K562 (cell line): ENCODE results near the gene ELP5. TPM values are rescaled to one million over a fixed set of nuclear protein-coding genes. Genes with fewer than 3 reads are reported as not detected.
A peak's percentile ranks its signal among the peaks of the same experiment; 100 is the strongest.

Experiments
- ATAC-seq: fragments of 200-7000 bp; cut with Tn5 transposase; 3 replicates; pipeline ENCODE4 v1.9.1; 2020; ENCODE audit warnings: moderate library complexity
- BruUV-seq: library from RNA; stranded (reverse); fragments of 400-500 nt; replicated peaks from 2 replicates; lab custom pipeline; 2021; lab: Mats Ljungman, UMichigan
- CTCF ChIA-PET: fragments of 300-600 bp; formaldehyde crosslinking; extraction: SDS; loops from one replicate; lab custom pipeline; 2021; ENCODE audit warnings: low intra/inter-chr PET ratio; lab: Yijun Ruan, JAX
- POLR2A ChIA-PET: fragments of 300-600, 350-650 bp; sonication (Branson Sonifier 250); formaldehyde crosslinking; extraction: SDS; loops from one replicate; lab custom pipeline; 2021; ENCODE audit warnings: antibody characterized with exemption, inconsistent platforms; lab: Yijun Ruan, JAX
- DNase-seq, 4 experiments: peaks; one replicate each; pipeline versions ENCODE4 v3.0.0 to v3.0.0-alpha.2; 2011 to 2018; ENCODE audit warnings: low spot score in 3 of 4, mixed read lengths in 3 of 4; ENCODE audit errors: extremely low read depth in 1 of 4
- FAIRE-seq: peaks from 2 replicates; lab custom pipeline; 2011; peaks lifted over from hg19 to GRCh38; lab: Jason Lieb, UNC
- H2AFZ ChIP-seq: 2 replicates; pipeline ENCODE4 v1.6.0; 2011; ENCODE audit warnings: low read depth, low read length, control low read depth, inconsistent platforms
- H3K27ac ChIP-seq: fragments of 200-600 bp; 3 replicates; pipeline ENCODE4 v1.8.0; 2011; ENCODE audit warnings: low read depth, mild to moderate bottlenecking, control low read depth, inconsistent platforms, low read length, moderate library complexity, mixed read lengths; ENCODE audit errors: extremely low read depth
- H3K27me3 ChIP-seq, 2 experiments: fragments of 300-600 bp in 1 of 2; 2 replicates in 1 of 2; 3 replicates in 1 of 2; pipeline versions ENCODE4 v1.6.0 to v1.8.0; 2011; ENCODE audit warnings: inconsistent platforms in 2 of 2, low read length in 2 of 2, mild to moderate bottlenecking in 1 of 2, mixed read lengths in 1 of 2, moderate library complexity in 1 of 2; ENCODE audit not compliant: control insufficient read depth in 2 of 2, insufficient read depth in 2 of 2
- H3K36me3 ChIP-seq: fragments of 300-600 bp; 3 replicates; pipeline ENCODE4 v1.8.0; 2011; ENCODE audit warnings: mild to moderate bottlenecking, low read length, inconsistent platforms; ENCODE audit not compliant: control insufficient read depth, insufficient read depth
- H3K4me1 ChIP-seq, 2 experiments: fragments of 200-600 bp in 1 of 2; replicated peaks in 1 of 2; 2 replicates in 1 of 2; 3 replicates in 1 of 2; pipeline versions ENCODE4 v1.5.1 to v1.8.0; 2011; ENCODE audit warnings: inconsistent platforms in 2 of 2, low read length in 2 of 2, mild to moderate bottlenecking in 1 of 2, mixed read lengths in 1 of 2, moderate library complexity in 1 of 2; ENCODE audit not compliant: control insufficient read depth in 2 of 2, insufficient read depth in 2 of 2
- H3K4me2 ChIP-seq: 2 replicates; pipeline ENCODE4 v1.6.1; 2011; ENCODE audit warnings: low read length, control low read depth, inconsistent platforms, mixed read lengths; ENCODE audit not compliant: insufficient read depth
- H3K4me3 ChIP-seq: fragments of 200-600 bp; sonication (generic), shearing (Covaris generic); 2 replicates; pipeline ENCODE4 v1.5.1; 2016; ENCODE audit warnings: control low read depth, inconsistent platforms
- H3K79me2 ChIP-seq: fragments of 200-600 bp; 3 replicates; pipeline ENCODE4 v1.8.0; 2011; ENCODE audit warnings: low read length, inconsistent platforms; ENCODE audit not compliant: control insufficient read depth, insufficient read depth
- H3K9ac ChIP-seq, 2 experiments: 2 replicates each; pipeline versions ENCODE4 v1.6.0 to v1.6.1; 2011; ENCODE audit warnings: low read depth in 2 of 2, low read length in 2 of 2, control low read depth in 1 of 2, inconsistent platforms in 1 of 2, mild to moderate bottlenecking in 1 of 2, mixed read lengths in 1 of 2; ENCODE audit not compliant: insufficient read depth in 1 of 2
- H3K9me1 ChIP-seq: one replicate; pipeline ENCODE4 v1.6.0; 2011; ENCODE audit warnings: inconsistent platforms, mild to moderate bottlenecking, low read length, moderate library complexity; ENCODE audit not compliant: control insufficient read depth, insufficient read depth
- H3K9me3 ChIP-seq: replicated peaks from 2 replicates; pipeline ENCODE4 v1.5.1; 2011; ENCODE audit warnings: low read depth, low read length, inconsistent platforms; ENCODE audit not compliant: control insufficient read depth, insufficient read depth
- H4K20me1 ChIP-seq: replicated peaks from 2 replicates; pipeline ENCODE4 v1.6.1; 2011; ENCODE audit warnings: low read length, inconsistent platforms, mixed read lengths; ENCODE audit not compliant: control insufficient read depth, insufficient read depth
- E2F4 ChIP-seq: sonication (generic); formaldehyde crosslinking; IDR thresholded peaks from 2 replicates; pipeline ENCODE4 v1.8.0; 2022; ENCODE audit warnings: mild to moderate bottlenecking, low read depth, missing genetic modification reagents
- ETS1 ChIP-seq: conservative IDR thresholded peaks from 2 replicates; pipeline ENCODE4 v1.6.1; 2011; ENCODE audit warnings: low read depth, mild to moderate bottlenecking, low read length; ENCODE audit not compliant: control insufficient read depth
- FOXA1 ChIP-seq: fragments of 450-650 bp; IDR thresholded peaks from 2 replicates; pipeline ENCODE4 v1.6.1; 2016; ENCODE audit warnings: mild to moderate bottlenecking, borderline replicate concordance
- HNRNPLL ChIP-seq: fragments of 200-400 bp; formaldehyde crosslinking; IDR thresholded peaks from 2 replicates; pipeline ENCODE4 v1.6.1; 2017; ENCODE audit warnings: low read length, low read depth, mild to moderate bottlenecking; ENCODE audit not compliant: poor library complexity, severe bottlenecking
- MAFG ChIP-seq: fragments of 450-650 bp; conservative IDR thresholded peaks from 2 replicates; pipeline ENCODE4 v1.6.1; 2016; ENCODE audit warnings: missing genetic modification characterization, missing compliant biosample characterization
- RBBP5 ChIP-seq: fragments of 200-600 bp; sonication (generic); IDR thresholded peaks from 2 replicates; pipeline ENCODE4 v1.6.1; 2012; ENCODE audit warnings: borderline replicate concordance, mild to moderate bottlenecking, low read length, control low read depth, inconsistent platforms; ENCODE audit not compliant: insufficient read depth, poor library complexity, severe bottlenecking
- THRAP3 ChIP-seq: fragments of 450-650 bp; IDR thresholded peaks from 2 replicates; pipeline ENCODE4 v1.6.1; 2016; ENCODE audit warnings: mild to moderate bottlenecking, inconsistent platforms, borderline replicate concordance
- ZNF431 ChIP-seq: sonication (generic); formaldehyde crosslinking; IDR thresholded peaks from 2 replicates; pipeline ENCODE4 v1.8.0; 2022; ENCODE audit warnings: mild to moderate bottlenecking, missing genetic modification reagents
- ZNF512 ChIP-seq: IDR thresholded peaks from 2 replicates; pipeline ENCODE4 v1.6.1; 2016; ENCODE audit warnings: missing genetic modification characterization, missing compliant biosample characterization
- WGBS: fragments of 100-300 bp; shearing (Covaris generic); methylation state at CpG from one replicate; pipeline ENCODE4 v1.1.6; 2016; ENCODE audit warnings: low coverage, mixed read lengths; ENCODE audit not compliant: insufficient coverage; ENCODE audit errors: missing lambda C conversion rate; 5-methylcytosine and 5-hydroxymethylcytosine counted together
- in situ Hi-C: fragments of 300-500 bp; cut with MboI; formaldehyde crosslinking; loops from 4 replicates; pipeline ENCODE4 v1.15.0; 2018; ENCODE audit warnings: inconsistent platforms, mixed read lengths
- intact Hi-C: fragments of 100-400 bp; cut with micrococcal nuclease; formaldehyde crosslinking; loops from 2 replicates; pipeline ENCODE4 v1.14.2; 2022
- polyA plus RNA-seq, 8 experiments: library from polyadenylated mRNA; depleted of rRNA in 4 of 8; stranded (reverse) in 5 of 8; unstranded in 3 of 8; fragments of >200 nt; fragmentation: Nextera tagmentation in 2 of 8; fragmentation: Illumina TruSeq in 1 of 8; extraction: Ambion mirVana in 2 of 8; extraction: Trizol in 1 of 8; gene quantifications; 2 replicates each; pipeline versions ENCODE4 v1.2.1 to v1.2.3, GENCODE V29; 2011 to 2014; ENCODE audit warnings: inconsistent platforms in 1 of 8, missing spikeins in 1 of 8
- total RNA-seq, 7 experiments: library from RNA; depleted of rRNA in 6 of 7; stranded (reverse); fragments of >200 nt in 6 of 7; fragmentation: Illumina TruSeq in 2 of 7; extraction: Trizol in 2 of 7; gene quantifications; 2 replicates each; pipeline versions ENCODE4 v1.2.1 to v1.2.3, GENCODE V29; 2011 to 2021; ENCODE audit warnings: low replicate concordance in 1 of 7
- TF ChIP-seq, protein P1 (sequence below), 3 experiments: IDR thresholded peaks in 2 of 3; conservative IDR thresholded peaks in 1 of 3; 2 replicates each; pipeline ENCODE4 v1.5.1; 2011 to 2012; ENCODE audit warnings: low read length in 3 of 3, mild to moderate bottlenecking in 3 of 3, control low read depth in 2 of 3, improper control_type of control experiment in 1 of 3, inconsistent platforms in 1 of 3, low read depth in 1 of 3, mixed read lengths in 1 of 3, moderate library complexity in 1 of 3; ENCODE audit not compliant: insufficient read depth in 2 of 3
- TF ChIP-seq, protein P2 (sequence below): sonication (generic); formaldehyde crosslinking; IDR thresholded peaks from 2 replicates; pipeline ENCODE4 v1.8.0; 2022; ENCODE audit warnings: missing genetic modification reagents, mild to moderate bottlenecking, borderline replicate concordance

Gene ELP5
- total and polyA plus RNA-seq, 9 of the 15 experiments (the other 6 are each of a cell fraction or from before 2014, with no cell fraction given), result 25.7 to 77.9 (median 52.9) TPM

DNA sequence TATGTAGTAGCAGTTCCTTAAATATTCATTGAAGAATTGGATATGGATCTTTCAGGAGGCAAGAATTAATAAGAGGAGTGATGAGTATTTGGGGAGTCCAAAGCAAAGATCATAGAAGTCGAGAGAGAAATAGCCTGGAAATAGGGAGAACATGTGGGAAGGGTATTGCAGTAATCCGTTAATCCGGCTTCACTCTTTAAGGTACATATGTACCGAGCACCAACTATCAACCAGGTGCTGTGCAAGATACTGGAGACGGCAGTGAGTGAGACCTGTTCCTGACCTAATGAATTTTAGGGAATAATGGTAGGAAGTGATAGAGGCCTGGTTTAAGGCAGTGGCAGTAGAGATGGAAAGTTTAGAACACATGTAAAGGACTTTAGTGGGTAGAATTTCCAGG, 1.1 kb downstream of the ELP5 start:
- ATAC-seq, result no peak
- Histone ChIP-seq H2AFZ (no peak overlapping the region; the same call in 1 of the 2 replicates), H3K9ac (peak overlapping the region; percentile 94 to 98; a peak in 3 of 4 replicates)
- TF ChIP-seq ZNF512 (tag) (no peak), ETS1 (no peak), MAFG (tag) (no peak), FOXA1 (no peak), ZNF431 (CRISPR knock-in tag) (no peak), E2F4 (CRISPR knock-in tag) (no peak), THRAP3 (no peak), RBBP5 (no peak), HNRNPLL (no peak)
- TF ChIP-seq, protein P1, sequence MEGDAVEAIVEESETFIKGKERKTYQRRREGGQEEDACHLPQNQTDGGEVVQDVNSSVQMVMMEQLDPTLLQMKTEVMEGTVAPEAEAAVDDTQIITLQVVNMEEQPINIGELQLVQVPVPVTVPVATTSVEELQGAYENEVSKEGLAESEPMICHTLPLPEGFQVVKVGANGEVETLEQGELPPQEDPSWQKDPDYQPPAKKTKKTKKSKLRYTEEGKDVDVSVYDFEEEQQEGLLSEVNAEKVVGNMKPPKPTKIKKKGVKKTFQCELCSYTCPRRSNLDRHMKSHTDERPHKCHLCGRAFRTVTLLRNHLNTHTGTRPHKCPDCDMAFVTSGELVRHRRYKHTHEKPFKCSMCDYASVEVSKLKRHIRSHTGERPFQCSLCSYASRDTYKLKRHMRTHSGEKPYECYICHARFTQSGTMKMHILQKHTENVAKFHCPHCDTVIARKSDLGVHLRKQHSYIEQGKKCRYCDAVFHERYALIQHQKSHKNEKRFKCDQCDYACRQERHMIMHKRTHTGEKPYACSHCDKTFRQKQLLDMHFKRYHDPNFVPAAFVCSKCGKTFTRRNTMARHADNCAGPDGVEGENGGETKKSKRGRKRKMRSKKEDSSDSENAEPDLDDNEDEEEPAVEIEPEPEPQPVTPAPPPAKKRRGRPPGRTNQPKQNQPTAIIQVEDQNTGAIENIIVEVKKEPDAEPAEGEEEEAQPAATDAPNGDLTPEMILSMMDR (IDR thresholded peaks at IDR 0.05 in 2 of 3, conservative IDR thresholded peaks at IDR 0.05 in 1 of 3; ENCODE audit: insufficient read depth in 2 of 3, low read depth in 1 of 3, low read length in 3 of 3), result no peak
- TF ChIP-seq, protein P2, sequence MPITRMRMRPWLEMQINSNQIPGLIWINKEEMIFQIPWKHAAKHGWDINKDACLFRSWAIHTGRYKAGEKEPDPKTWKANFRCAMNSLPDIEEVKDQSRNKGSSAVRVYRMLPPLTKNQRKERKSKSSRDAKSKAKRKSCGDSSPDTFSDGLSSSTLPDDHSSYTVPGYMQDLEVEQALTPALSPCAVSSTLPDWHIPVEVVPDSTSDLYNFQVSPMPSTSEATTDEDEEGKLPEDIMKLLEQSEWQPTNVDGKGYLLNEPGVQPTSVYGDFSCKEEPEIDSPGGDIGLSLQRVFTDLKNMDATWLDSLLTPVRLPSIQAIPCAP (CRISPR knock-in tag), result no peak

More for the DNA sequence above, 1.1 kb downstream of the ELP5 start:
- H3K4me3 ChIP-seq, result peak overlapping the region; percentile 95
- H3K9me3 ChIP-seq, result no peaks in the 10 kb centered on the region
- WGBS, result 0% methylated on average over 4 of the region's 5 CpGs
- CTCF ChIA-PET, result no interaction called here
- peaks cover 51% of the 10 kb centered on the region; the same call in 2 of the 3 replicates for H3K36me3 ChIP-seq
- peak overlapping the region; percentile 98 for H3K4me2 ChIP-seq
- in situ Hi-C loops (no loop called here), intact Hi-C loops (loop anchor here (2.0 kb wide), 1 partner anchor 14 kb away; the partner anchor contains the start of gene PHF23)
- no peaks in the 10 kb centered on the region for H3K9me1 ChIP-seq
- POLR2A ChIA-PET, result no interaction called here
- peaks cover 51% of the 10 kb centered on the region for H3K79me2 ChIP-seq
- peak overlapping the region; percentile 96 for H3K27ac ChIP-seq
- BruUV-seq, result no TSS peak
- no peaks in the 10 kb centered on the region for H4K20me1 ChIP-seq
- H3K27me3 ChIP-seq, result no peaks in the 10 kb centered on the region
- FAIRE-seq, result no peak
- peaks cover 13 to 19% of the 10 kb centered on the region in 2 experiments; a peak in 4 of 5 replicates for H3K4me1 ChIP-seq
- no peak for DNase-seq
